Measurements from ENCODE around the gene TNIP3. TPM values are rescaled to one million over a fixed set of nuclear protein-coding genes. Genes with fewer than 3 reads are reported as not detected.

Gene TNIP3
- total RNA-seq, 1 experiment from 2014 or later: not detected

DNA sequence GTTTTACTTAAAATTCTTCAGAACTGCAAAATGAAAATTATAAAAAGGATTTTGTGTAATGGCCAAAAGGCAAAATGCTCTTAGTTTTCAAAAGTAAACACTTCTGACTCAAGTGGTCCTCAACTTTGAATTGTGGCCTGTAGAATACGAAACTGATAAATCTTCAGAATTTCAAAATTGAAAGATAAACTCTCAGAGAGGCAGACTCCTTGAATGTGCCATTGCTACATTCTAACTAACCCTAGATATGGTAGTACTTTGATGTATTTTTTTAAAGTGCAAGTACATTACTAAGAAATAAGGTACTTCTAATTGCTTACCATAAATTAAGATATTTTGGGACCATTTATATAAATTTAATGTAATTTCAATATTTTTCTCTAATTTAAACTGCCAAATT lies 44.4 kb downstream of the TNIP3 start:
- DNase-seq: no peak
- H3K36me3 ChIP-seq: no peaks in the 10 kb centered on the region

GRCh38 chr4:121118344-121118743 lies 45.8 kb downstream of the TNIP3 start:
- DNase-seq: no peak
- Histone ChIP-seq H3K27me3 (no peaks in the 10 kb centered on the region; the same call in 1 of the 2 replicates), H3K4me3 (no peak overlapping the region), H3K36me3 (no peaks in the 10 kb centered on the region), H3K9me3 (no peaks in the 10 kb centered on the region)

More for the DNA sequence above, 44.4 kb downstream of the TNIP3 start:
- no peak overlapping the region for H3K4me3 ChIP-seq
- H3K27me3 ChIP-seq: no peaks in the 10 kb centered on the region; the same call in 1 of the 2 replicates
- H3K9me3 ChIP-seq: no peaks in the 10 kb centered on the region

DNA sequence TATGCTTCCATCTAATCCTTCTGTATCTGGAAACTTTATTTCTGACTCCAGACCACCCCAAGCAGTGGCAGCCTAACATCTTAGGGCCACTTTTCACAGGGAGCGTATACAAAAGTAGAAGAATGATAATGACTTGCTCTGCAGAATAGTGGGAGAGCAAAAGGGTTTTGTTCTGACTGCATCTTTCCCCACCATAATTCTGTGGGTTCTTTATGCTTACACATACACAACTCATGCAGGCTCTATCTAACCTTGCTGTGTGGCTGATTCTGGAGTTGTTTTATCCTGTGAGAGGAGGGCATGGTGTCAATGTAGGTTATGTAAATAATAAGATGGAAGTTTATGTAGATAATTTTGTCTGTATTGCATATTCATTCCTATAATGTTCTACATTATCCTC lies 49.4 kb downstream of the TNIP3 start:
- Histone ChIP-seq H3K9me3 (no peaks in the 10 kb centered on the region), H3K4me3 (no peak overlapping the region), H3K36me3 (no peaks in the 10 kb centered on the region), H3K27me3 (no peaks in the 10 kb centered on the region; the same call in 1 of the 2 replicates)
- no peak for DNase-seq

DNA sequence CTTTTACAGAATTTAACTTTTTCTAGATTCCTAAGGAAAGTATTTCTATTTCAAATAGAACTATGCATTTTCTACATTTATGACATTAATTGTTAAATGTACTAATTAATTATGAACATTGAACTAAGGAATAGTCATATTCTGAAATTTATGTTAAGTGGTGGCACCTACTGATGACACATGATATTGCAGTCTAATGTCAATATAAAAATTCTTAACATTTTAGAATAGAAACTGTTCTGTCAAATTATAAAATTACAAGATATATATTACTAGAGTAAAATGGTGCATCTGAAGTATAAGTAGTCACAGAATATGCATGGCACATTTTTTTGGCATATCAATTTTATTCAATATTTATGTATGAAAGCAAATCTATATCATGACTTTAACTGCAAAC lies 51.6 kb downstream of the TNIP3 start:
- Histone ChIP-seq H3K36me3 (no peaks in the 10 kb centered on the region), H3K27me3 (no peaks in the 10 kb centered on the region; the same call in 1 of the 2 replicates), H3K9me3 (no peaks in the 10 kb centered on the region), H3K4me3 (no peak overlapping the region)
- no peak for DNase-seq

DNA sequence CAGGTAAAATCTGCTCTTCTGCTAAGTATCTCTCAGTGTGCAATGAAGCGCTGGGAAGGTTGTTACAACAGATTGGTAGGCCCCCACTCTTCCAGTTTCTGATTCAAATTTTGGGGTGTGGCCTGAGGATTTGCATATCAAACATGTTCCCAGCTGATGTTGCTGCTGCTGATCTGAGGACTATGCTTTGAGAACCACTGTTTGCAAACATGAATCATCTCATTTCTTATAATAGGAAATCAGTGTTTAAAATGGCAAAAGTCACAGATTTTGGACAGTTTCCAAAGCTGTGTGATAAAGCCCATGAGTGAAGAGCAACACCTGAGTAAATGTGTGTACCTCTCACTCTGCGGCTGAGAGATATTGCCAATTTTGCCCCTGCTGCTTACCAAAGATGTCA lies 55.6 kb downstream of the TNIP3 start:
- DNase-seq: no peak
- no peak overlapping the region for H3K4me3 ChIP-seq
- no peaks in the 10 kb centered on the region for H3K27me3 ChIP-seq
- no peaks in the 10 kb centered on the region for H3K36me3 ChIP-seq
- H3K9me3 ChIP-seq: no peaks in the 10 kb centered on the region

- Histone ChIP-seq H3K27me3 (no peaks in the 10 kb centered on the region), H3K36me3 (no peaks in the 10 kb centered on the region), H3K4me3 (no peak overlapping the region), H3K9me3 (no peaks in the 10 kb centered on the region)
- no peak for DNase-seq
Observed at GRCh38 chr4:121107507-121107906, 56.6 kb downstream of the TNIP3 start.

DNA sequence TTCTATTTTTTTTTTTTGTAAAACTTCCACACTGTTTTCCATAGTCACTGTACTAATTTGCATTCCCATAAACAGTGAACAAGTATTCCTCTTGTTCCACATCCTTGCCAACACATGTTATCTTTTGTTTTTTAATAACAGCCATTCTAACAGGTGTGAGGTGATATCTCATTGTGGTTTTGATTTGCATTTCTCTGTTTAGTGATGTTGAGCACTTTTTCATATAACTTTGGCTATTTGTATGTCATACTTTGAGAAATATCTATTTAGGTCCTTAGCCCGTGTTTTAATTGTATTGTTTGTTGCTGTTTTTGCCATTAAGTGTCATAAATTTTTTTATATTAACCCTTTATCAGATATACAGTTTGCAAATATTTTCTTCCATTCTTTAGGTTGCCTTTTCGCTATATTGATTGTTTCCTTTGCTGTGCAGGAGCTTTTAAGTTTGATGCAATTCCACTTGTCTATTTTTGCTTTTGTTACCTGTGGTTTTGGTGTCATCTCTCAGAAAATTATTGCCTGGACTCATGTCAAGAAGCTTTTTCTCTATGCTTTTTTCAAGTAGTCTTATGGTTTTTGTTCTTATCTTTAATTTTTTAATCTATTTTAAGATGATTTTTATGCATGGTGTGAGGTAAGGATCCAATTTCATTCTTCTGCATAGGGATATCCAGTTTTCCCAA lies 63.9 kb downstream of the TNIP3 start:
- no peak for DNase-seq
- Histone ChIP-seq H3K4me3 (no peak overlapping the region), H3K9me3 (no peaks in the 10 kb centered on the region), H3K27me3 (no peaks in the 10 kb centered on the region), H3K36me3 (no peaks in the 10 kb centered on the region)

GRCh38 chr4:121098266-121098665 lies 65.9 kb downstream of the TNIP3 start:
- Histone ChIP-seq H3K4me3 (no peak overlapping the region), H3K36me3 (no peaks in the 10 kb centered on the region), H3K27me3 (no peaks in the 10 kb centered on the region), H3K9me3 (no peaks in the 10 kb centered on the region)
- DNase-seq: no peak

DNA sequence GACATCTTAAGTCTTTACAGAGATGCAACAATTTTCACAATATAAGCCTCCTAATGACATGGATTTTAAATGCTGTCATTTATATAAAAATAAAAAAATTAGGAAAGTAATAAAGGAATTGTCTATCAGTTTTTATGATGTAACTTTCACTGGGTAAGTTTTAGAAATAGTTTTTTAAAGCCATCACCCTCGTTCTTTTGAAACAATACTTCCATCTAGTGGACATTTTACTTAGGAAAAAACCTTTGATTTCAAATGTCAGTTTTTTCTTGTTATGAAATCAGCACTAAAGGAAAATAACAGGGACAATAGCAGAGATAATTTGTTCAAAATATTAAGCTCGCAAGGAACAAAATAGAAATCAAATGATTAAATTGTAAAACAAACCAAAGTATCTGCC lies 67.5 kb downstream of the TNIP3 start:
- Histone ChIP-seq H3K36me3 (no peaks in the 10 kb centered on the region), H3K27me3 (no peaks in the 10 kb centered on the region), H3K4me3 (no peak overlapping the region), H3K9me3 (no peaks in the 10 kb centered on the region)
- DNase-seq: no peak

GRCh38 chr4:121096191-121096590 lies 67.9 kb downstream of the TNIP3 start:
- Histone ChIP-seq H3K4me3 (no peak overlapping the region), H3K9me3 (no peaks in the 10 kb centered on the region), H3K27me3 (no peaks in the 10 kb centered on the region), H3K36me3 (no peaks in the 10 kb centered on the region)
- DNase-seq: no peak

GRCh38 chr4:121094297-121094966 lies 69.7 kb downstream of the TNIP3 start:
- no peak for DNase-seq

GRCh38 chr4:121093261-121093660 lies 70.9 kb downstream of the TNIP3 start:
- H3K36me3 ChIP-seq: no peaks in the 10 kb centered on the region
- no peaks in the 10 kb centered on the region for H3K27me3 ChIP-seq
- H3K9me3 ChIP-seq: no peaks in the 10 kb centered on the region
- no peak overlapping the region for H3K4me3 ChIP-seq
- no peak for DNase-seq

More at GRCh38 chr4:121094297-121094966, 69.7 kb downstream of the TNIP3 start:
- no peaks in the 10 kb centered on the region for H3K9me3 ChIP-seq
- no peaks in the 10 kb centered on the region for H3K36me3 ChIP-seq
- H3K27me3 ChIP-seq: no peaks in the 10 kb centered on the region
- no peak overlapping the region for H3K4me3 ChIP-seq

DNA sequence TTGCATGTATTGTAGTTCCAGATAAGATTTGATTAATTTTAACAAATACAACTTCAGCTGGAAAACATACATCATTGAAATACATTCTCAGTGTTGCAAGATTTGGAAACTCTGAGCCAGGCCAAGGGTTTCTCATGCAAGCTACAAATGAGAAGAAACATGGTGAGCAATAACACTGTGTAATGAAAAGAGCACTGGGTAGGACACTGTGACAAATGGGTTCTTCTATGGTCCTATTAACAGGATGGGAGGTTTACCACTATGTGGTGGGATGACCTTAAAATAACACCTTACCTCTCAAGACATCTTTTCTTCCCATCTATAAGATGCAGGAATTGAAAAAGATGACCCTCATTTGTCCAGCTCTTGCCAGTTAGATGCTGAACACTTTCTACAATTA lies 72.2 kb downstream of the TNIP3 start:
- H3K9me3 ChIP-seq: no peaks in the 10 kb centered on the region
- DNase-seq: no peak
- no peaks in the 10 kb centered on the region for H3K36me3 ChIP-seq
- no peak overlapping the region for H3K4me3 ChIP-seq
- H3K27me3 ChIP-seq: no peaks in the 10 kb centered on the region

DNA sequence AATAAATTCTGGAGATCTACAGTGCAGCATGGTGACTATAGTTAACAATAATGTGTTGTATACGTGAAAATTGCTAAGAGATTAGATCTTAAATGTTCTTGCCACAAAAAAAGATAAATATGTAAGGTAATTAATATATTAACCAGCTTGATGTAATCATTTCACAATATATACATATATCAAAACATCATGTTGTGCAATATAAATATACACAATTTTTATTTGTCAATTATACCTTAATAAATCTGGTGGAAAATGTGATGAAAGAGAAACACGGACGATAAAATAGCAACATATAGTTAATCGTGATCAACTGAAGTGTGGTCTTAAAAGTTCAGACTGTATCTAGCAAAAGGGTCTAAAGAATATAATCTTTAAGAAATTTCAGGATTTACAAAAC lies 75.3 kb downstream of the TNIP3 start:
- no peak overlapping the region for H3K4me3 ChIP-seq
- no peaks in the 10 kb centered on the region for H3K27me3 ChIP-seq
- H3K9me3 ChIP-seq: no peaks in the 10 kb centered on the region
- DNase-seq: no peak
- H3K36me3 ChIP-seq: no peaks in the 10 kb centered on the region

Other genes with a start within 250 kb of the TNIP3 start
- gene PRDM5, start 241.6 kb downstream of the TNIP3 start, total RNA-seq (2014; rRNA removed; shearing (Covaris generic); ENCODE audit: low replicate concordance): 5.1 and 12.3 TPM in 2 replicates
- gene NDNF, start 91.8 kb downstream of the TNIP3 start, total RNA-seq (2014; rRNA removed; shearing (Covaris generic); ENCODE audit: low replicate concordance): not detected in 2 replicates
- gene QRFPR, start 216.7 kb upstream of the TNIP3 start, total RNA-seq (2014; rRNA removed; shearing (Covaris generic); ENCODE audit: low replicate concordance): 0.07 TPM in 1 of 2 replicates, not detected in the other

All from MG63 (cell line).